Right lobe of liver (tissue), 4 donors: ENCODE results near the gene LHB.
"Not testable (repeated sequence)": the region's sequence is repeated elsewhere in the genome, so short reads cannot be mapped to it uniquely, and the experiment has no call there.

Experiments used
- CTCF ChIP-seq, 4 donors: fragments of 200-600 bp in 3 of 4; fragments of 450-650 bp in 1 of 4; IDR thresholded peaks; one replicate each; pipeline versions ENCODE4 v1.5.1 to v1.8.0; 2016 to 2022; ENCODE audit warnings: antibody characterized with exemption in 4 of 4, mild to moderate bottlenecking in 2 of 4
- POLR2A ChIP-seq: fragments of 450-650 bp; IDR thresholded peaks from one replicate; pipeline ENCODE4 v1.6.1; 2017; ENCODE audit warnings: antibody characterized with exemption, mild to moderate bottlenecking
- donor health status: DM: no; HTN: no; CAD: no.
- donor health status: DM: no; HTN: no; CAD: no.
- donor health status: DM: no; HTN: yes; CAD: no.

GRCh38 chr19:49038557-49039276 lies 21.8 kb upstream of the LHB start:
- TF ChIP-seq CTCF (IDR thresholded peaks at IDR 0.05); POLR2A: not testable (repeated sequence)
